Measurements from ENCODE around the gene SLIT3. TPM values are rescaled to one million over a fixed set of nuclear protein-coding genes. Genes with fewer than 3 reads are reported as not detected.

The SLIT3 gene
- total RNA-seq, 1 experiment from 2014 or later = not detected

DNA sequence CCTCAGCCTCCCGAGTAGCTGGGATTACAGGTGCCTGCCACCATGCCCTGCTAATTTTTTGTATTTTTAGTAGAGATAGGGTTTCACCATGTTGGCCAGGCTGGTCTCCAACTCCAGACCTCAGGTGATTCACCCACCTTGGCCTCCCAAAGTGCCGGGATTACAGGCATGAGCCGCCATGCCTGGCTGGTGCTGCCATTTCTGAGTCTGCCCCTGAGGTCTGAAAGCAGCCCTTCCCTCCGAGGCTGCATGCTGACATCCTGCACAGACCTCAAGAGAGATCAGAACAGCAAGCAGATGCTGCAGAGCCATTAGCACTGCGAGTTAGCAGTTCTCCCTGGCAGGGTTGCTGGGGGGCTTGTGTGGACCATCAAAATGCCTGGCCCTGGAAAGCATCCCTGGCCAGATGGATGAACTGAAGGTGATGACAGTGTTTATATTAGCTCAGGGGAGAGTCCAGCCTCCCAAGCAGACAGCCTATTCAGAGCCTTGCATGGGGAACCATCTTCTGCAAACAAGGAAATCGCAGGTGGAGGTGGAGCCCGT, 545.3 kb downstream of the SLIT3 start:
- POLR2A ChIA-PET (ENCODE audit: unreplicated experiment) = no interaction called here
- TF ChIP-seq, protein P1, sequence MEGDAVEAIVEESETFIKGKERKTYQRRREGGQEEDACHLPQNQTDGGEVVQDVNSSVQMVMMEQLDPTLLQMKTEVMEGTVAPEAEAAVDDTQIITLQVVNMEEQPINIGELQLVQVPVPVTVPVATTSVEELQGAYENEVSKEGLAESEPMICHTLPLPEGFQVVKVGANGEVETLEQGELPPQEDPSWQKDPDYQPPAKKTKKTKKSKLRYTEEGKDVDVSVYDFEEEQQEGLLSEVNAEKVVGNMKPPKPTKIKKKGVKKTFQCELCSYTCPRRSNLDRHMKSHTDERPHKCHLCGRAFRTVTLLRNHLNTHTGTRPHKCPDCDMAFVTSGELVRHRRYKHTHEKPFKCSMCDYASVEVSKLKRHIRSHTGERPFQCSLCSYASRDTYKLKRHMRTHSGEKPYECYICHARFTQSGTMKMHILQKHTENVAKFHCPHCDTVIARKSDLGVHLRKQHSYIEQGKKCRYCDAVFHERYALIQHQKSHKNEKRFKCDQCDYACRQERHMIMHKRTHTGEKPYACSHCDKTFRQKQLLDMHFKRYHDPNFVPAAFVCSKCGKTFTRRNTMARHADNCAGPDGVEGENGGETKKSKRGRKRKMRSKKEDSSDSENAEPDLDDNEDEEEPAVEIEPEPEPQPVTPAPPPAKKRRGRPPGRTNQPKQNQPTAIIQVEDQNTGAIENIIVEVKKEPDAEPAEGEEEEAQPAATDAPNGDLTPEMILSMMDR (conservative IDR thresholded peaks at IDR 0.05) = no peak
- TF ChIP-seq EZH2 (IDR thresholded peaks at IDR 0.05; ENCODE audit: low read depth) = no peak
- intact Hi-C loops (cut with micrococcal nuclease; ENCODE audit: unreplicated experiment) = no loop called here
- no peaks in the 10 kb centered on the region for H3K36me3 ChIP-seq (ENCODE audit: low read depth)
- no peak overlapping the region for H3K27ac ChIP-seq
- CTCF ChIA-PET = no interaction called here
- H3K4me2 ChIP-seq = no peak overlapping the region
- no peaks in the 10 kb centered on the region for H3K9me3 ChIP-seq (ENCODE audit: insufficient read depth, low read depth)
- peaks cover 99% of the 10 kb centered on the region for H3K27me3 ChIP-seq (ENCODE audit: insufficient read depth, low read depth)
- H3K9me2 ChIP-seq (ENCODE audit: insufficient read depth) = no peaks in the 10 kb centered on the region
- H3K4me1 ChIP-seq (replicated peaks; ENCODE audit: insufficient read depth) = no peaks in the 10 kb centered on the region
- no peaks in the 10 kb centered on the region for H4K20me1 ChIP-seq (ENCODE audit: insufficient read depth)
- no peaks in the 10 kb centered on the region for H3F3A ChIP-seq (ENCODE audit: insufficient read depth, low read depth)
- no peak overlapping the region for H2AFZ ChIP-seq
- no TSS peak for BruUV-seq (replicated peaks)
- no peak for DNase-seq
- no peaks in the 10 kb centered on the region for H3K79me2 ChIP-seq (ENCODE audit: low read depth)
- no peak overlapping the region for H3K4me3 ChIP-seq

DNA sequence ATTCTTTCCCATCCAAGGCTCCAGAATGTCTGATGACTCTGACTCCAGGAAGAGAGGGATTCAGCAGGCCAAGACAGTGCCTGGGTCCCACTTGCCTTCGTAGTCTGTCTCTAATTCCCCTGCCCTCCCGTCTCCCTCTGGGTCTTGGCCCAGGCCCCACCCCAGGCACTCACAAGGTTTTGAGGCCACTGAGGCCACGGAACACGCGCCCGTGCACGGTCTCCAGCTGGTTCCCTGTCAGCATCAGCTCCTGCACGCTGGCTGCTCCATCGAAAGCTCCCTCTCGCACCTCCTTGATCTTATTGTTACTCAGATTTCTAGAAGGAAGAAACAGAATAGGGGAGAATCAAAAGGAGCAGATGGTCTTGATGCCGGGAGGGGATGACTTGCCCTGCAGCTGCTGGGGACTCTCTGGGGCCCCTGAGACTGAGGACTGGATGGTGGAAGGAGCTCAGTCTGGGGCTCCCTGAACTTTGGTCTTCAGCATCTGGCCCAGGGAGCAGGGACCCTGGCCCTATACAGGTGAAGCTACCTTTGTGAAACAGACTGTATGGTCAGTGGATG, 547.2 kb downstream of the SLIT3 start:
- DNase-seq = no peak
- Histone ChIP-seq H3K36me3 (ENCODE audit: low read depth) (no peaks in the 10 kb centered on the region), H4K20me1 (ENCODE audit: insufficient read depth) (no peaks in the 10 kb centered on the region), H3K9me2 (ENCODE audit: insufficient read depth) (no peaks in the 10 kb centered on the region), H3K9me3 (ENCODE audit: insufficient read depth, low read depth) (no peaks in the 10 kb centered on the region), H2AFZ (no peak overlapping the region), H3K27me3 (ENCODE audit: insufficient read depth, low read depth) (peaks cover 99% of the 10 kb centered on the region), H3F3A (ENCODE audit: insufficient read depth, low read depth) (no peaks in the 10 kb centered on the region), H3K79me2 (ENCODE audit: low read depth) (no peaks in the 10 kb centered on the region), H3K4me1 (replicated peaks; ENCODE audit: insufficient read depth) (no peaks in the 10 kb centered on the region), H3K27ac (no peak overlapping the region), H3K4me3 (no peak overlapping the region), H3K4me2 (no peak overlapping the region)
- no TSS peak for BruUV-seq (replicated peaks)
- intact Hi-C loops (cut with micrococcal nuclease; ENCODE audit: unreplicated experiment) = no loop called here
- ChIA-PET POLR2A (ENCODE audit: unreplicated experiment) (no interaction called here), CTCF (no interaction called here)
- TF ChIP-seq, protein P1 (conservative IDR thresholded peaks at IDR 0.05) = no peak
- TF ChIP-seq EZH2 (IDR thresholded peaks at IDR 0.05; ENCODE audit: low read depth) = no peak

- no peak overlapping the region for H3K27ac ChIP-seq
- no peaks in the 10 kb centered on the region for H3K4me1 ChIP-seq (replicated peaks; ENCODE audit: insufficient read depth)
- intact Hi-C loops (cut with micrococcal nuclease; ENCODE audit: unreplicated experiment) = no loop called here
- H3F3A ChIP-seq (ENCODE audit: insufficient read depth, low read depth) = no peaks in the 10 kb centered on the region
- CTCF ChIA-PET = no interaction called here
- H3K4me2 ChIP-seq = no peak overlapping the region
- no peak for DNase-seq
- H2AFZ ChIP-seq = no peak overlapping the region
- no peaks in the 10 kb centered on the region for H3K9me2 ChIP-seq (ENCODE audit: insufficient read depth)
- POLR2A ChIA-PET (ENCODE audit: unreplicated experiment) = no interaction called here
- H3K9me3 ChIP-seq (ENCODE audit: insufficient read depth, low read depth) = no peaks in the 10 kb centered on the region
- H3K4me3 ChIP-seq = no peak overlapping the region
- peaks cover 99% of the 10 kb centered on the region for H3K27me3 ChIP-seq (ENCODE audit: insufficient read depth, low read depth)
- H3K36me3 ChIP-seq (ENCODE audit: low read depth) = no peaks in the 10 kb centered on the region
- no peak for TF ChIP-seq EZH2 (IDR thresholded peaks at IDR 0.05; ENCODE audit: low read depth)
- TF ChIP-seq, protein P1 (conservative IDR thresholded peaks at IDR 0.05) = no peak
- no peaks in the 10 kb centered on the region for H3K79me2 ChIP-seq (ENCODE audit: low read depth)
- BruUV-seq (replicated peaks) = no TSS peak
- H4K20me1 ChIP-seq (ENCODE audit: insufficient read depth) = no peaks in the 10 kb centered on the region
Measured at GRCh38 chr5:168752416-168753190, 548.3 kb downstream of the SLIT3 start.

Data from PC-9 (cell line).